ENCODE measurements around the gene HSPG2. TPM values are rescaled to one million over a fixed set of nuclear protein-coding genes. Genes with fewer than 3 reads are reported as not detected.
"Not testable (repeated sequence)": the region's sequence is repeated elsewhere in the genome, so short reads cannot be mapped to it uniquely, and the experiment has no call there.

Gene HSPG2
- total RNA-seq, 1 donor: 166 TPM

DNA sequence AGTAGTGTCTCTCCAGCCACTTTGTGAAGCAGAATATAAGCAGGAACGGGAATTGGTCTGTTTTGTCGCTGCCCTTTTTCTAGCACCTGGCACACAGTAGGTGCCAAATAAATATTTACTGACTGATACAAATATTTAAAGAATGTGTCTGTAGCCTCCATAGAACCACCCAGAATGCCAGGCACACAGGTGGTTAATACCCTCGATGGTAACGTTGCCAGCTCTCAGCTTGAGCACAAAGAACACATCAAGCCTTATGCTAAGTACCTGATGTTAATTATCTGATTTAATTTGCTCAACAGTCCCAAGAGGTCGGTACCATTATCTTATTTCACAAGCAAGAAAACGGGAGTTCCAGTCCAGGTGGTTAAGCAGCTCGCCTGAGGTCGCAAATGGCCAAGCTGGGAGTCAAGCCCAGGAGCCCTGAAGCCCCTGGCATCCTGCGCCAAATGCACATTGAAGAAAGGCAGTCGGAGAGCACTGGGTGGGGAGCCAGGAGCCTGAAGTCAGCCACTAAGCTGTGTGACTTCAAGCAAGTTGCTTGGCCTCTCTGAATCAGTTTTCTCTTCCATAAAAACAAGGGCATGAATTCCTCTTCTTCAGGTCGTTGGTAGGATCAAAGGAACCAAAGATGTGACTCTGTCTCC is 26.4 kb downstream of the HSPG2 start:
- no peak overlapping the region for H3K4me3 ChIP-seq (ENCODE audit: low read depth, low read length)
- no peak for DNase-seq (ENCODE audit: low read depth)
- no peak for TF ChIP-seq CTCF (IDR thresholded peaks at IDR 0.05; ENCODE audit: insufficient read depth, low read depth, low read length)

DNA sequence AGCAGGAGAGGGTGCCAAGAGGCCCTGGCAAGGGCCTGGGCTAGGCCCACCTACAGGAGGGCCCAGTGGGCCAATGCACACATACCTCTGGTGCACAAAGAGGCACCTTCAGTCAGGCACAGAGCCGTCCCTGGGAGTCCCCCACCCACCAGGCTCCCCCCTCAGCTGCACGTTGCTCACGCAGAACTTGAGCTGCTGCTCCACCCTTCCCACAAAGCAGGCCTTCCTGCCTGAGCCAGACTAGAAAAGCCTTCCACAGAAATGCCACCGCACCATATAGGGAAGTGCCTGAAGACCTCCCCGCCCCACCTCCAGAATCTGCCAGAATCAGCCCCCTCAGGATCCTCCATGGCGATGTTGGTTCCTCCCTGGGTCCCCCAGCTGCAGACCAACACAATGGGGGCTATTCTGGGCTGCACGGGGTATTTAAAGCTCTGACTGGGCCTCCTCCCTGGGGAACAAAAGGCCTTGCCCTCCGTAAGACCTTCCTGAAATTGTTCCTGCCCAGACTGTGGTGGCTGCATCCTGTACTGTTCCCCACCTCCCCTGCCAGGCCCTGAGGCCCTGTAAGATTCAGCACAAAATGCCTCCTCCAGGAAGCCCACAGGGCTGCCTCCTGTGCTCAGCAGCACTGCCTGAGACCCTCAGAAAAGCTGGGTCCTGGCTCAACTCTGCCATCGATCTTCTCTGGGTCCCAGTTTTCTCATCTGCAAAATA is 27.2 kb downstream of the HSPG2 start:
- no peak overlapping the region for H3K4me3 ChIP-seq (ENCODE audit: low read depth, low read length)
- TF ChIP-seq CTCF (IDR thresholded peaks at IDR 0.05; ENCODE audit: insufficient read depth, low read depth, low read length): no peak
- DNase-seq (ENCODE audit: low read depth): peak; percentile 68

GRCh38 chr1:21909286-21909759 is 27.8 kb downstream of the HSPG2 start:
- no peak for TF ChIP-seq CTCF (IDR thresholded peaks at IDR 0.05; ENCODE audit: insufficient read depth, low read depth, low read length)
- no peak overlapping the region for H3K4me3 ChIP-seq (ENCODE audit: low read depth, low read length)
- DNase-seq (ENCODE audit: low read depth): peak; percentile 59

DNA sequence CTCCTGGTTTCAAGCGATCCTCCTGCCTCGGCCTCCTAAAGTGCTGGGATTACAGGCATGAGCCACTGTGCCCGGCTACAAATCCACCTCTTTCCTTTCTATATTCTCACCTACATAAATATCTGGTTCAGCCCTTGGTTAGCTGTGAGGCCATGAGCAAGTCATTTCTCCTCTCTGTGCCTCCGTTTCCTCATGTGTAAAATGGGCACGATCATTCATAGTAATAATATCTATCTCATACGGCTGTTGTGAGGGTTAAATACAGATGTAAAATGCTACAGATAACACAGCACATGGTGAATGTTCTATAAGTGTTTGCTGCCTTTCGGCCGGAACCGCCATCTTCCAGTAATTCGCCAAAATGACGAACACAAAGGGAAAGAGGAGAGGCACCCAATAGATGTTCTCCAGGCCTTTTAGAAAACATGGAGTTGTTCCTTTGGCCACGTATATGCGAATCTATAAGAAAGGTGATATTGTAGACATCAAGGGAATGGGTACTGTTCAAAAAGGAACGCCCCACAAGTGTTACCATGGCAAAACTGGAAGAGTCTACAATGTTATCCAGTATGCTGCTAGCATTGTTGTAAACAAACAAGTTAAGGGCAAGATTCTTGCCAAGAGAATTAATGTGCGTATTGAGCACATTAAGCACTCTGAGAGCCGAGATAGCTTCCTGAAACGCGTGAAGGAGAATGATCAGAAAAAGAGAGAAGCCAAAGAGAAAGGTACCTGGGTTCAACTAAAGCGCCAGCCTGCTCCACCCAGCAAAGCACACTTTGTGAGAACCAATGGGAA is 29.2 kb downstream of the HSPG2 start:
- not testable (repeated sequence) for DNase-seq (ENCODE audit: low read depth); H3K4me3 ChIP-seq (ENCODE audit: low read depth, low read length)

DNA sequence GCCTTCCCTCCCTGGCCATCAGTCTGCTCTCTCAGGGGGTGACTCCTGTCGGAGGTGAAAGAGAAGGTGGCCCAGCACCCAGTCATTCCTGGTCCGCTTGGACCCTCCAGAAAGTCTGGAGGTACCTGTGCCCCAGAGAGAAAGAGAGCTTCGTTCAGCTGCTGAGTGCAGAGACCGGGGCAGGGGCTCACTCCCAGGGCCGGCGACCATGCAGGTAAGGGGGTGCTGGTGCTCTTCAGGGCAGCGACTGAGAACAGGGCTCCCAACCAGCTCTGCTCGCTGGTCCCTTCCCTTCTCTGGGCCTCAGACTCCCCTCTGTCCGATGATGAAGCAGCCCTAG is 30.1 kb downstream of the HSPG2 start:
- no peak for TF ChIP-seq CTCF (IDR thresholded peaks at IDR 0.05; ENCODE audit: insufficient read depth, low read depth, low read length)
- H3K4me3 ChIP-seq (ENCODE audit: low read depth, low read length): no peak overlapping the region
- DNase-seq (ENCODE audit: low read depth): no peak

- TF ChIP-seq CTCF (IDR thresholded peaks at IDR 0.05; ENCODE audit: insufficient read depth, low read depth, low read length): no peak
- H3K4me3 ChIP-seq (ENCODE audit: low read depth, low read length): no peak overlapping the region
- DNase-seq (ENCODE audit: low read depth): peak; percentile 88
These were observed 30.7 kb downstream of the HSPG2 start for GRCh38 chr1:21906173-21907078.

All from fibroblast of villous mesenchyme (primary cell).